ENCODE data around the gene ACADVL.

GRCh38 chr17:7222972-7223292 lies 3.2 kb downstream of the ACADVL start:
- TF ChIP-seq EZH2phosphoT487 (IDR thresholded peaks at IDR 0.05; ENCODE audit: insufficient read depth, low read depth) (no peak), EZH2 (IDR thresholded peaks at IDR 0.05; ENCODE audit: insufficient read depth, poor library complexity, severe bottlenecking) (no peak)
